HEK293T (cell line): ENCODE data around the gene NUP107.

Experiments used
- CTCF ChIA-PET: fragments of 350-600 bp; formaldehyde crosslinking; extraction: SDS; loops from one replicate; lab custom pipeline; 2021; ENCODE audit warnings: antibody characterized with exemption, inconsistent platforms; lab: Yijun Ruan, JAX
- POLR2A ChIA-PET: fragments of 350-600 bp; formaldehyde crosslinking; extraction: SDS; loops from one replicate; lab custom pipeline; 2020; ENCODE audit warnings: antibody characterized with exemption, inconsistent platforms; lab: Yijun Ruan, JAX
- DNase-seq: peaks from one replicate; pipeline ENCODE4 v3.0.0; 2012; ENCODE audit warnings: mixed read lengths; ENCODE audit errors: extremely low spot score
- ARNT ChIP-seq: fragments of 450-650 bp; IDR thresholded peaks from 2 replicates; pipeline ENCODE4 v1.6.1; 2017; ENCODE audit warnings: mild to moderate bottlenecking
- BHLHE40 ChIP-seq: fragments of 450-650 bp; IDR thresholded peaks from 2 replicates; pipeline ENCODE4 v1.6.1; 2016; ENCODE audit warnings: mild to moderate bottlenecking, moderate library complexity, borderline replicate concordance
- CTBP1 ChIP-seq: fragments of 450-650 bp; IDR thresholded peaks from 2 replicates; pipeline ENCODE4 v1.6.1; 2016; ENCODE audit warnings: borderline replicate concordance
- ELF4 ChIP-seq: fragments of 450-650 bp; IDR thresholded peaks from 2 replicates; pipeline ENCODE4 v1.6.1; 2017; ENCODE audit warnings: antibody characterized with exemption
- FOXA1 ChIP-seq: fragments of 450-650 bp; IDR thresholded peaks from 2 replicates; pipeline ENCODE4 v1.6.1; 2016; ENCODE audit warnings: mild to moderate bottlenecking
- FOXK2 ChIP-seq: fragments of 450-650 bp; IDR thresholded peaks from 2 replicates; pipeline ENCODE4 v1.6.1; 2016; ENCODE audit warnings: mild to moderate bottlenecking
- FOXM1 ChIP-seq: fragments of 450-650 bp; IDR thresholded peaks from 2 replicates; pipeline ENCODE4 v1.6.1; 2017; ENCODE audit warnings: mild to moderate bottlenecking, borderline replicate concordance
- HDGF ChIP-seq: fragments of 450-650 bp; IDR thresholded peaks from 2 replicates; pipeline ENCODE4 v1.6.1; 2017; ENCODE audit warnings: antibody characterized with exemption, borderline replicate concordance
- L3MBTL2 ChIP-seq: fragments of 450-650 bp; conservative IDR thresholded peaks from 2 replicates; pipeline ENCODE4 v1.6.1; 2016; ENCODE audit warnings: mild to moderate bottlenecking
- LEF1 ChIP-seq: fragments of 450-650 bp; IDR thresholded peaks from 2 replicates; pipeline ENCODE4 v1.6.1; 2017; ENCODE audit warnings: mild to moderate bottlenecking, borderline replicate concordance
- NFRKB ChIP-seq: fragments of 450-650 bp; IDR thresholded peaks from 2 replicates; pipeline ENCODE4 v1.6.1; 2016; ENCODE audit warnings: mild to moderate bottlenecking, moderate library complexity
- PKNOX1 ChIP-seq: fragments of 450-650 bp; IDR thresholded peaks from 2 replicates; pipeline ENCODE4 v1.6.1; 2016
- SP1 ChIP-seq: fragments of 450-650 bp; IDR thresholded peaks from 2 replicates; pipeline ENCODE4 v1.6.1; 2017
- SUZ12 ChIP-seq: fragments of 450-650 bp; IDR thresholded peaks from 2 replicates; pipeline ENCODE4 v1.6.1; 2016; ENCODE audit warnings: mild to moderate bottlenecking
- TARDBP ChIP-seq: fragments of 450-650 bp; IDR thresholded peaks from 2 replicates; pipeline ENCODE4 v1.6.1; 2016
- ZNF384 ChIP-seq: fragments of 450-650 bp; IDR thresholded peaks from 2 replicates; pipeline ENCODE4 v1.6.1; 2016

The NUP107 gene

GRCh38 chr12:68771223-68771925, 84.6 kb downstream of the NUP107 start:
- CTCF ChIA-PET: no interaction called here
- POLR2A ChIA-PET: interaction anchor here (1.5 kb wide), 2 partner anchors 36 to 37 kb away, joined by 3 to 4 read pairs; partner anchors contain the start of gene MDM2
- TF ChIP-seq FOXM1 (no peak), BHLHE40 (no peak), L3MBTL2 (no peak), TARDBP (no peak), LEF1 (no peak), ELF4 (no peak), ZNF384 (no peak), FOXA1 (no peak), ARNT (no peak)
- no peak for DNase-seq

- ChIA-PET CTCF (no interaction called here), POLR2A (no interaction called here)
- no peak for DNase-seq
- no peak for TF ChIP-seq FOXA1
- TF ChIP-seq ELF4: no peak
- no peak for TF ChIP-seq CTBP1
- TF ChIP-seq HDGF: no peak
- no peak for TF ChIP-seq LEF1
- TF ChIP-seq L3MBTL2: no peak
- TF ChIP-seq NFRKB: no peak
- no peak for TF ChIP-seq ZNF384
Observed at GRCh38 chr12:68772714-68773113, 85.9 kb downstream of the NUP107 start.

GRCh38 chr12:68773582-68773981, 86.8 kb downstream of the NUP107 start:
- no peak for DNase-seq
- POLR2A ChIA-PET: interaction anchor here (1.0 kb wide), 1 partner anchor 34 kb away, joined by 3 read pairs; the partner anchor contains the start of gene MDM2
- CTCF ChIA-PET: no interaction called here
- no peak for TF ChIP-seq FOXA1
- TF ChIP-seq SP1: no peak
- no peak for TF ChIP-seq LEF1
- no peak for TF ChIP-seq ELF4
- TF ChIP-seq ARNT: no peak
- no peak for TF ChIP-seq L3MBTL2
- TF ChIP-seq SUZ12: no peak
- no peak for TF ChIP-seq BHLHE40
- TF ChIP-seq CTBP1: no peak
- TF ChIP-seq ZNF384: no peak
- TF ChIP-seq HDGF: no peak
- TF ChIP-seq NFRKB: no peak
- TF ChIP-seq PKNOX1: no peak
- TF ChIP-seq TARDBP: no peak
- TF ChIP-seq FOXK2: no peak
- TF ChIP-seq FOXM1: no peak

- no peak for DNase-seq
- CTCF ChIA-PET: no interaction called here
- POLR2A ChIA-PET: no interaction called here
- no peak for TF ChIP-seq FOXK2
- TF ChIP-seq LEF1: no peak
- no peak for TF ChIP-seq CTBP1
- TF ChIP-seq ZNF384: no peak
Observed at GRCh38 chr12:68775121-68775630, 88.4 kb downstream of the NUP107 start.

GRCh38 chr12:68776976-68777610, 90.3 kb downstream of the NUP107 start:
- no peak for DNase-seq
- no peak for TF ChIP-seq L3MBTL2
- TF ChIP-seq FOXM1: no peak
- TF ChIP-seq SP1: no peak
- TF ChIP-seq FOXK2: no peak
- no peak for TF ChIP-seq SUZ12
- no peak for TF ChIP-seq ELF4
- TF ChIP-seq LEF1: no peak
- no peak for TF ChIP-seq PKNOX1
- TF ChIP-seq CTBP1: no peak
- no peak for TF ChIP-seq TARDBP
- TF ChIP-seq HDGF: no peak
- TF ChIP-seq NFRKB: no peak
- TF ChIP-seq BHLHE40: no peak
- no peak for TF ChIP-seq ZNF384
- no peak for TF ChIP-seq FOXA1
- TF ChIP-seq ARNT: no peak
- ChIA-PET POLR2A (no interaction called here), CTCF (no interaction called here)

GRCh38 chr12:68779280-68779679, 92.5 kb downstream of the NUP107 start:
- POLR2A ChIA-PET: no interaction called here
- TF ChIP-seq FOXK2: no peak
- DNase-seq: no peak
- CTCF ChIA-PET: no interaction called here

GRCh38 chr12:68780731-68781130, 94.0 kb downstream of the NUP107 start:
- TF ChIP-seq BHLHE40 (no peak), SP1 (no peak), SUZ12 (no peak)
- CTCF ChIA-PET: no interaction called here
- no peak for DNase-seq
- POLR2A ChIA-PET: interaction anchor here (2.4 kb wide), 1 partner anchor 34 kb away, joined by 8 read pairs; the partner anchor contains the start of gene SLC35E3
